Immature natural killer cell (primary cell): ENCODE results near the gene GPR65. TPM values are rescaled to one million over a fixed set of nuclear protein-coding genes. Genes with fewer than 3 reads are reported as not detected.
A peak's percentile ranks its signal among the peaks of the same experiment; 100 is the strongest.
"Not testable (repeated sequence)": the region's sequence is repeated elsewhere in the genome, so short reads cannot be mapped to it uniquely, and the experiment has no call there.

ENCODE experiments used
- DNase-seq, 3 donors: peaks; one replicate each; pipeline ENCODE4 v3.0.0; 2022; ENCODE audit warnings: mixed read lengths in 1 of 3
- H3K27ac Mint-ChIP-seq, 6 donors: one replicate each; pipeline ENCODE4 v1.8.0; 2020; ENCODE audit warnings: mixed read lengths in 6 of 6, mild to moderate bottlenecking in 5 of 6, inconsistent platforms in 4 of 6, moderate library complexity in 3 of 6
- H3K27me3 Mint-ChIP-seq, 3 donors: one replicate each; pipeline ENCODE4 v1.8.0; 2020 to 2021; ENCODE audit warnings: low read depth in 3 of 3, mild to moderate bottlenecking in 3 of 3, mixed read lengths in 3 of 3, moderate library complexity in 3 of 3, inconsistent platforms in 1 of 3
- H3K36me3 Mint-ChIP-seq, 3 donors: one replicate each; pipeline ENCODE4 v1.8.0; 2020; ENCODE audit warnings: mixed read lengths in 3 of 3, inconsistent platforms in 2 of 3, mild to moderate bottlenecking in 2 of 3
- H3K4me1 Mint-ChIP-seq, 2 donors: one replicate each; pipeline ENCODE4 v1.8.0; 2020; ENCODE audit warnings: inconsistent platforms in 2 of 2, mild to moderate bottlenecking in 2 of 2, mixed read lengths in 2 of 2, moderate library complexity in 1 of 2
- H3K4me3 Mint-ChIP-seq, 5 donors: one replicate each; pipeline ENCODE4 v1.8.0; 2020; ENCODE audit warnings: mild to moderate bottlenecking in 5 of 5, mixed read lengths in 5 of 5, inconsistent platforms in 3 of 5, moderate library complexity in 3 of 5
- H3K9me3 Mint-ChIP-seq, 6 donors: one replicate each; pipeline ENCODE4 v1.8.0; 2020; ENCODE audit warnings: mild to moderate bottlenecking in 6 of 6, mixed read lengths in 6 of 6, inconsistent platforms in 4 of 6, moderate library complexity in 3 of 6
- polyA plus RNA-seq, 3 donors: library from polyadenylated mRNA; unstranded; fragments of 300-500 nt; fragmentation: Illumina TruSeq; gene quantifications; one replicate each; pipeline ENCODE4 v1.2.3, GENCODE V29; 2021

Gene GPR65
- polyA plus RNA-seq, 3 donors from 2014 or later, result 55.9 to 84.5 (median 62.2) TPM

DNA sequence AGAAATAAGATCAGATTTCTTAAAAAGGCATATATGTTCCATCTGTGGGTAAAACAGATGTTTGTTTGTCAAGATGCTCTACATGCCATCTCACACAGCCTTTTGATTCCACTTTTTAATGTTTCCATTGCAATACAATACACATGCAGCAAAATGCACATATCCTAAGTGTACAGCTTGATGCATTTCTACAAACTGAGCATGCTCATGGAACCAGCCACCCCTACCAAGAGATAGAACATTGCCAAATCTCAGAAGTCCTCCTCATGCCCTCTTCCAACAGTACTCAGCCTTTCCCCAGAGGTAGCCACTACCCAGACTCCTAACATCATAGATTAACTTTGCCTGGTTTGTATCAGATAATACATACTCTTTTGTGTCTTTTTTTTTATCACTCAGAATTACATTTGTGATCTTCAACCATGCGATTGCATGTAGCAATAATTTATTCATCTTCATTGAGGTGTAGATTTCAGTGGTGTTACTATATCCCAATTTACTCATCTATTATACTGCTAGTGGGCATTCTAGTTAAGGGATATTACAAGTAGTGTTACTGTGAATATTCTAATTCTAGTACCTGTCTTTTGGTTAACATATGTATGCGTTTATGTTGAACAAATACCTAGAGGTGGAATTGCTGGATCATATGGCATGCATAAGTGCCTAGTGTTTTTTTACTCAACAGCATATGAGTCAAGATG is 3.3 kb downstream of the GPR65 start:
- no peak for DNase-seq
- H3K9me3 Mint-ChIP-seq, result no peaks in the 10 kb centered on the region
- peaks cover 20 to 48% (median 47%) of the 10 kb centered on the region in 3 donors for H3K36me3 Mint-ChIP-seq
- H3K27ac Mint-ChIP-seq, result peak overlapping the region; percentile 96 to 100 (median 98)
- H3K4me3 Mint-ChIP-seq, result peak overlapping the region; percentile 83 to 99 (median 90)
- peaks cover 73 to 86% of the 10 kb centered on the region in 2 donors for H3K4me1 Mint-ChIP-seq
- H3K27me3 Mint-ChIP-seq, result peaks cover 2 to 22% (median 18%) of the 10 kb centered on the region in 3 donors

DNA sequence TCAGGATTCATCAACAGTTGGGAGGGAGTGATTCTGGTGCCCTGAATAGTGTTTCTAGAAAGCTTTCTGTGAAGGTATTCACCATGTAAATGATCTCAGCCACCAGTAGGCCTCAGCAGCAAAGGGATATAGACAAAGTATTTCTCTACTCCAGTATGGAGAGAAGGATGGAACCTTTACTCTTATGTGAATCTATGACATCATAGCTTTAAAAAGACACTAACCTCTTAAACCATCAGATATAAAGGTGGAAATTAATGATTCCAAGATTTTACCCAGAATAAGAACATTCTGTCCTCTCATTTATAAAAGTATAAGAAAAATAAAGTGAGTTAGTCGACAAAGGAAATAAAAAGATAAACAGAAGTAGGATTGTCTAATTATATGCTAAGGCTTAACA is 4.6 kb downstream of the GPR65 start:
- Mint-ChIP-seq H3K4me3 (peak overlapping the region; percentile 83 to 99 (median 90)), H3K9me3 (no peaks in the 10 kb centered on the region), H3K36me3 (peaks cover 27 to 55% (median 50%) of the 10 kb centered on the region in 3 donors), H3K4me1 (peaks cover 77 to 86% of the 10 kb centered on the region in 2 donors), H3K27ac (peak overlapping the region; percentile 96 to 100 (median 98)), H3K27me3 (peaks cover 3 to 22% (median 18%) of the 10 kb centered on the region in 3 donors)
- no peak for DNase-seq

DNA sequence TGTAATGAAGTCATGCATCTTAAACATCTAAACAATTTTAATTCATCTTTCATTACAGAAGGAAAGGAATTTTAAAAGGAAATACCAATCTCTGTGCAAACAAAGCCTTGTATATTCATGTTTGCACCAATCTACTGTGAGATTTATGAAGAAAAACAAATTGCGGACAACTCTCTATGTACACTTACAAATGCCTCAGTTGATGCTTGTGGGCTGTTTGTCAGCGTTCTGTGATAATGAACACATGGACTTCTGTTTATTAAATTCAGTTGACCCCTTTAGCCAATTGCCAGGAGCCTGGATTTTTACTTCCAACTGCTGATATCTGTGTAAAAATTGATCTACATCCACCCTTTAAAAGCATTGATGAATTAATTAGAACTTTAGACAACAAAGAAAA is 5.4 kb downstream of the GPR65 start:
- H3K4me1 Mint-ChIP-seq, result peaks cover 78 to 89% of the 10 kb centered on the region in 2 donors
- H3K4me3 Mint-ChIP-seq, result peak overlapping the region; percentile 74 to 99 (median 82)
- peak overlapping the region; percentile 90 to 99 (median 96) for H3K27ac Mint-ChIP-seq
- H3K36me3 Mint-ChIP-seq, result peaks cover 27 to 55% (median 46%) of the 10 kb centered on the region in 3 donors
- DNase-seq, result no peak
- no peaks in the 10 kb centered on the region for H3K9me3 Mint-ChIP-seq
- H3K27me3 Mint-ChIP-seq, result peaks cover 3 to 17% (median 17%) of the 10 kb centered on the region in 3 donors

- Mint-ChIP-seq H3K9me3 (no peaks in the 10 kb centered on the region), H3K27me3 (peaks cover 1 to 8% (median 2%) of the 10 kb centered on the region in 3 donors), H3K4me1 (peaks cover 91 to 99% of the 10 kb centered on the region in 2 donors), H3K4me3 (peak overlapping the region; percentile 74 to 99 (median 82)), H3K36me3 (peaks cover 30 to 67% (median 45%) of the 10 kb centered on the region in 3 donors), H3K27ac (peak overlapping the region; percentile 90 to 99 (median 96))
- DNase-seq, result no peak
Measured at GRCh38 chr14:88012495-88012894, 7.6 kb downstream of the GPR65 start.

DNA sequence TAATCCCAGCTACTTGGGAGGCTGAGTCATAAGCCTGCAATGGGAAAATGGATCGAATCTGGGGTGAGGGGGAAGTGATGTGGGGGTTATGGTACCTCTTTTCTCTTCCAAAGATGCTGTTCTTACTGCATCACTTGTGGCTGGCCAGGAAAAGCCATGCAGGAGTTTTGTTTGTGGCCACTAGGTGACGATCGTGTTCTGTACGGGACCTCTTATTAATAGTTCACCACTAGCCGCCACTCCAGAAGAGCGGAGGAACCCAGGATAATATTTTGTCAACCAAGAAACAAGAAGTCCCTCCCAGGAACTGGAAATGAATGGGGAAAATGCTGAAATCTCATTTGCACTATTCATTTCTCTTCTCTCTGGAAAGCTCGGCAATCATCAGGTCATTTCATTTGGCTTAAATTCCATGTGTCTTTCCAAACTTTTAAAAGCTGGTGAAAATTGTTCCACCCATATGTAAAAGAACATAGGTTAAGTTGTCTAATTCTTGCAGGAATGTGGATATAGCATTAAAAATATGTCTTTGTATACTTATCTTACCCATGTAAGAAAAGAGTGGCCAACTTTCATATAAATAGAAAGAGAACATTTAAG is 8.9 kb downstream of the GPR65 start:
- Mint-ChIP-seq H3K9me3 (no peaks in the 10 kb centered on the region), H3K27ac (peak overlapping the region; percentile 90 to 99 (median 96)), H3K4me1 (peaks cover 92 to 99% of the 10 kb centered on the region in 2 donors), H3K4me3 (peak overlapping the region; percentile 68 to 81 (median 77)), H3K27me3 (peaks cover 1 to 3% (median 2%) of the 10 kb centered on the region in 3 donors), H3K36me3 (peaks cover 32 to 63% (median 38%) of the 10 kb centered on the region in 3 donors)
- peak; percentile 60 to 69 (median 65) for DNase-seq

GRCh38 chr14:88016768-88017167 is 11.8 kb downstream of the GPR65 start:
- no peak for DNase-seq
- Mint-ChIP-seq H3K27ac (peak overlapping the region; percentile 70 to 84 (median 83)), H3K9me3 (no peaks in the 10 kb centered on the region), H3K36me3 (peaks cover 24 to 56% (median 27%) of the 10 kb centered on the region in 3 donors), H3K4me1 (peaks cover 90 to 99% of the 10 kb centered on the region in 2 donors), H3K27me3 (peaks cover 0 to 3% (median 2%) of the 10 kb centered on the region in 3 donors), H3K4me3 (peak overlapping the region in 1 of 5 donors; percentile 53)

DNA sequence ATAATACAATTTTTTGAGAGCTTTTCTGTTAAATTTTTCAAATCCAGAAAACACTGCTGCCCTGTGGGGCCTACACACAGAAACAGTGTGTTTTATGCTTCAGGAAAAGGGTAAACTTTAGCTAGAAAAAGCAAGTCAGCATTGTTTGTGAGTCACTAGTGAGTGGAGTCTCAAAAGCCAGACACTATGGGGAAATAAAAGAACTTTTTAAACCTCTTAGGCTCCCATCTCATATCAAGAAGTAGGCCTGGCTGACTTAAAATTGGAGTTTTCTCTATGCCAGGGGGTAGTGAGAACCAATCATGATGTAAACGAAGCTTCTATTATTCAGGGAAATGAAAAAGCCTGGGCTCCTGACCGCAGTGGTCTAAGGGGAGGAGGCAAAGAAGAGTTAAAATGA is 12.6 kb downstream of the GPR65 start:
- no peak overlapping the region for H3K4me3 Mint-ChIP-seq
- H3K36me3 Mint-ChIP-seq, result peaks cover 20 to 48% (median 22%) of the 10 kb centered on the region in 3 donors
- peaks cover 0 to 3% (median 2%) of the 10 kb centered on the region in 3 donors for H3K27me3 Mint-ChIP-seq
- H3K9me3 Mint-ChIP-seq, result no peaks in the 10 kb centered on the region
- H3K27ac Mint-ChIP-seq, result peak overlapping the region; percentile 70 to 84 (median 79)
- H3K4me1 Mint-ChIP-seq, result peaks cover 89 to 99% of the 10 kb centered on the region in 2 donors
- DNase-seq, result no peak

DNA sequence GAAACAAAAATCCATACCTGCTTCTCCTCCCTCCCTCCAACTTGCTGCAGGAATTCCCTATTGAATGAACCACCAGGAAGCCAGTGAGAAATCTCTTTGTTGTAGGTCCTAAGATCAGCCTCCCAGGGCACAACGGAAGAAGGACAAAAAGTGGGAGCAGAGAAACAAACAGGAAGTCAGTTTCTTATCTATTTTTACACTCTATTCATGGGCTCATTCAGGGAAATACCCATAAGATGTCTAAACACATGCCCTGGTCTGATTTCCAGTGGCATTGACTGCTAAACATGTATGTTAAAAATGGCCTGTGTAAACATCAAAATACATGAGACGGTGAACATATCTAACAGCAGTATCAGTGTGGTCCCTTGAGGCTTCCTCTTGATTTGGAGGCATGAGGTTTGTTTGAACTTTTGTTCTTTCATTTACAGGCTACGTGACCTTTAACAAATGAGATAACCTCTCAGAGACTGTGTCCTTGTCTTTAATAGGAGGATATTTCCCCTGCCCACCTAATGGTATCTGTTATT is 18.8 kb downstream of the GPR65 start:
- peak overlapping the region; percentile 12 to 43 (median 30) for H3K4me3 Mint-ChIP-seq
- DNase-seq, result no peak
- peaks cover 10 to 16% (median 11%) of the 10 kb centered on the region in 3 donors for H3K36me3 Mint-ChIP-seq
- peaks cover 0 to 3% (median 0%) of the 10 kb centered on the region in 3 donors for H3K27me3 Mint-ChIP-seq
- H3K27ac Mint-ChIP-seq, result peak overlapping the region; percentile 68 to 90 (median 76)
- no peaks in the 10 kb centered on the region for H3K9me3 Mint-ChIP-seq
- H3K4me1 Mint-ChIP-seq, result peaks cover 93 to 100% of the 10 kb centered on the region in 2 donors

DNA sequence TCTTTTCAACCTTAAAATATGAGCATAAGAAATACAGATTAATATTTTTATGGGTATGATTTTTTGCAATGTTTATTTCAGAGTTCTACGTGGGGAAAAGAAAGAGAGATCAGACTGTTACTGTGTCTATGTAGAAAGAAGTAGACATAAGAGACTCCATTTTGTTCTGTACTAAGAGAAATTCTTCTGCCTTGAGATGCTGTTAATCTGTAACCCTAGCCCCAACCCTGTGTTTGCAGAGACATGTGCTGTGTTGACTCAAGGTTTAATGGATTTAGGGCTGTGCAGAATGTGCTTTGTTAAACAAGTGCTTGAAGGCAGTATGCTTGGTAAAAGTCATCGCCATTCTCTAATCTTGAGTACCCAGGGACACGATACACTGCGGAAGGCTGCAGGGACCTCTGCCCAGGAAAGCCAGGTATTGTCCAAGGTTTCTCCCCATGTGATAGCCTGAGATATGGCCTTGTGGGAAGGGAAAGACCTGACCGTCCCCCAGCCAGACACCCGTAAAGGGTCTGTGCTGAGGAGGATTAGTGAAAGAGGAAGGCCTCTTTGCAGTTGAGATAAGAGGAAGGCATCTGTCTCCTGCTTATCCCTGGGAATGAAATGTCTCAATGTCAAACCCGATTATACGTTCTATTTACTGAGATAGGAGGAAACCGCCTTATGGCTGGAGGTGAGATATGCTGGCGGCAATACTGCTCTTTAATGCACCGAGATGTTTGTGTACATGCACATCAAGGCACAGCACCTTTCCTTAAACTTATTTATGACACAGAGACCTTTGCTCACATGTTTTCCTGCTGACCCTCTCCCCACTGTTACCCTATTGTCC is 19.5 kb downstream of the GPR65 start:
- DNase-seq, H3K27me3 Mint-ChIP-seq, H3K9me3 Mint-ChIP-seq: not testable (repeated sequence)
- peaks cover 91 to 100% of the 10 kb centered on the region in 2 donors for H3K4me1 Mint-ChIP-seq
- peak overlapping the region in 2 of 5 donors; percentile 27 to 39 for H3K4me3 Mint-ChIP-seq
- peak overlapping the region; percentile 68 to 90 (median 75) for H3K27ac Mint-ChIP-seq
- peaks cover 10 to 11% (median 11%) of the 10 kb centered on the region in 3 donors for H3K36me3 Mint-ChIP-seq

GRCh38 chr14:88025313-88025712 is 20.4 kb downstream of the GPR65 start:
- H3K9me3 Mint-ChIP-seq, result no peaks in the 10 kb centered on the region
- H3K27me3 Mint-ChIP-seq, result peaks cover 2 to 4% (median 3%) of the 10 kb centered on the region in 3 donors
- H3K27ac Mint-ChIP-seq, result peak overlapping the region; percentile 9 to 86 (median 65)
- H3K4me1 Mint-ChIP-seq, result peaks cover 91 to 100% of the 10 kb centered on the region in 2 donors
- H3K36me3 Mint-ChIP-seq, result peaks cover 8 to 11% (median 10%) of the 10 kb centered on the region in 3 donors
- DNase-seq, result no peak
- peak overlapping the region in 1 of 5 donors; percentile 2 for H3K4me3 Mint-ChIP-seq

DNA sequence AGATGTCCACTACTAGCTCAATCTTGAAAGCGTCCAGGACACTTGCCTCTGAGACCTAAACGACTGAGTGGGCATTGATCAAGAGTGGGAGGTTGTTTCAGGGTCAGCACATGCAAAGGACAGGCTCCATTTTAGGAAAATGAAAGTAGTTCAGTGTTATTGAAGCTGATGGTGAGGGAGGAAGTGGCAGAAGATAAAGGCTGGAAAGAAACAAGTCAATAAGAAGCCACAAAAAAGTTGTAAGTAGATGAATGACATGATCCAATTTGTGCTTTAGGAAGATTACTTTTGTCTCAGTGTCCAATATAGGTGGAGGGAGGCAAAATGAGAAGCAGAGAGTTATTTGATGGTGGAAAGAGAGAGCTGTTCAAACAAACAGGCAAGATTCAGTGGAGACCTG is 22.0 kb downstream of the GPR65 start:
- Mint-ChIP-seq H3K4me1 (peaks cover 94 to 100% of the 10 kb centered on the region in 2 donors), H3K27ac (peak overlapping the region; percentile 78 to 91 (median 90)), H3K4me3 (peak overlapping the region; percentile 69 to 79 (median 77)), H3K36me3 (peaks cover 0 to 10% (median 0%) of the 10 kb centered on the region in 3 donors), H3K9me3 (no peaks in the 10 kb centered on the region), H3K27me3 (peaks cover 1 to 4% (median 2%) of the 10 kb centered on the region in 3 donors)
- DNase-seq, result peak in 1 of 3 donors; percentile 24

GRCh38 chr14:88029500-88029899 is 24.6 kb downstream of the GPR65 start:
- Mint-ChIP-seq H3K27me3 (peaks cover 1 to 4% (median 2%) of the 10 kb centered on the region in 3 donors), H3K9me3 (no peaks in the 10 kb centered on the region), H3K27ac (peak overlapping the region; percentile 6 to 90 (median 75)), H3K4me1 (peaks cover 68 to 75% of the 10 kb centered on the region in 2 donors), H3K36me3 (peaks cover 0 to 6% (median 3%) of the 10 kb centered on the region in 3 donors), H3K4me3 (no peak overlapping the region)
- no peak for DNase-seq

- DNase-seq, result peak; percentile 30 to 43 (median 41)
- Mint-ChIP-seq H3K27me3 (peaks cover 0 to 4% (median 2%) of the 10 kb centered on the region in 3 donors), H3K4me1 (peaks cover 62 to 70% of the 10 kb centered on the region in 2 donors), H3K36me3 (peaks cover 0 to 10% (median 6%) of the 10 kb centered on the region in 3 donors), H3K4me3 (peak overlapping the region in 4 of 5 donors; percentile 8 to 76 (median 35)), H3K9me3 (no peaks in the 10 kb centered on the region), H3K27ac (peak overlapping the region; percentile 61 to 90 (median 80))
Measured at GRCh38 chr14:88030079-88030478, 25.1 kb downstream of the GPR65 start.
